ENCODE results near the gene GPR3.

DNA sequence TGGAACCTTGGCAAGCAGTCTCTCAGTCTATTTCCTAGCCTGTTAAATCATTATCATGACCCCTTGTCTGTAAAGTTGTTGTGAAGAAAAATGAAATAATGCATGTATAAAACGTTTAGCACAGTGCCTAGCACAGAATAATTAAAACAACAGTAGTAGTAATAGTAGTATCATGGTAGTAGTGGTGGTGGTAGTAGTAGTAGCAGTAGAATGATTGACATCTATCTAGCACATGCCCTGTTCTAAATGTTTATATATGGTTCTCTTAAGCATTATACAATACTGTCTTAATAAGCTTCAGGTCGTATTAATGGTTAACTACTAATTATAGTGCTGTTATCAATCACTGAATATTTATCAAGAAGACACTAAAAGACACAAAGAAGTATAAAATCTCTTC lies 46.7 kb downstream of the GPR3 start:
- TF ChIP-seq CREB1 (IDR thresholded peaks at IDR 0.05): no peak
- no peak for TF ChIP-seq FOSL1 (IDR thresholded peaks at IDR 0.05; ENCODE audit: insufficient read depth, low read depth, low read length)
- TF ChIP-seq, protein P1, sequence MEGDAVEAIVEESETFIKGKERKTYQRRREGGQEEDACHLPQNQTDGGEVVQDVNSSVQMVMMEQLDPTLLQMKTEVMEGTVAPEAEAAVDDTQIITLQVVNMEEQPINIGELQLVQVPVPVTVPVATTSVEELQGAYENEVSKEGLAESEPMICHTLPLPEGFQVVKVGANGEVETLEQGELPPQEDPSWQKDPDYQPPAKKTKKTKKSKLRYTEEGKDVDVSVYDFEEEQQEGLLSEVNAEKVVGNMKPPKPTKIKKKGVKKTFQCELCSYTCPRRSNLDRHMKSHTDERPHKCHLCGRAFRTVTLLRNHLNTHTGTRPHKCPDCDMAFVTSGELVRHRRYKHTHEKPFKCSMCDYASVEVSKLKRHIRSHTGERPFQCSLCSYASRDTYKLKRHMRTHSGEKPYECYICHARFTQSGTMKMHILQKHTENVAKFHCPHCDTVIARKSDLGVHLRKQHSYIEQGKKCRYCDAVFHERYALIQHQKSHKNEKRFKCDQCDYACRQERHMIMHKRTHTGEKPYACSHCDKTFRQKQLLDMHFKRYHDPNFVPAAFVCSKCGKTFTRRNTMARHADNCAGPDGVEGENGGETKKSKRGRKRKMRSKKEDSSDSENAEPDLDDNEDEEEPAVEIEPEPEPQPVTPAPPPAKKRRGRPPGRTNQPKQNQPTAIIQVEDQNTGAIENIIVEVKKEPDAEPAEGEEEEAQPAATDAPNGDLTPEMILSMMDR (IDR thresholded peaks at IDR 0.05; ENCODE audit: control extremely low read depth in 1 of 3, insufficient read depth in 1 of 3, low read depth in 1 of 3, low read length in 3 of 3): no peak
- no peak for TF ChIP-seq POLR2AphosphoS5 (IDR thresholded peaks at IDR 0.05; ENCODE audit: low read depth, low read length)
- no peak for TF ChIP-seq EP300 (IDR thresholded peaks at IDR 0.05; ENCODE audit: borderline replicate concordance in 1 of 2, low read depth in 2 of 2, low read length in 2 of 2)
- no peak for TF ChIP-seq EZH2 (IDR thresholded peaks at IDR 0.05; ENCODE audit: low read depth, low read length, severe bottlenecking)
- no peak for TF ChIP-seq SIN3A (conservative IDR thresholded peaks at IDR 0.05 in 1 of 2, IDR thresholded peaks at IDR 0.05 in 1 of 2; ENCODE audit: low read depth in 1 of 2, low read length in 2 of 2)
- TF ChIP-seq CHD2 (IDR thresholded peaks at IDR 0.05; ENCODE audit: low read length): no peak

Measured in H1 (cell line).